ENCODE results near the gene PRKCH. TPM values are rescaled to one million over a fixed set of nuclear protein-coding genes. Genes with fewer than 3 reads are reported as not detected.

The PRKCH gene
- total RNA-seq, 1 experiment from 2014 or later, result 5.2 TPM

GRCh38 chr14:61417883-61418455 lies 96.6 kb downstream of the PRKCH start:
- no peak overlapping the region for H3K27ac ChIP-seq (ENCODE audit: insufficient read length, low read depth, low read length)
- Mint-ChIP-seq H3K4me1 (peaks cover 7 to 11% of the 10 kb centered on the region in 2 experiments), H3K4me3 (no peak overlapping the region)

More at GRCh38 chr14:61417883-61418455, 96.6 kb downstream of the PRKCH start:
- Histone ChIP-seq H3K56ac (ENCODE audit: insufficient read length, low read depth, low read length) (no peak overlapping the region), H4K8ac (replicated peaks; ENCODE audit: insufficient read length, low read depth, low read length) (no peak overlapping the region), H3K4ac (ENCODE audit: low read depth, low read length) (no peak overlapping the region), H2AFZ (ENCODE audit: low read length) (no peak overlapping the region), H2BK20ac (ENCODE audit: low read depth, low read length, poor library complexity, severe bottlenecking) (no peak overlapping the region), H3K14ac (ENCODE audit: insufficient read depth, low read length) (no peak overlapping the region), H2BK5ac (ENCODE audit: insufficient read length, low read length) (no peak overlapping the region), H3K9me3 (ENCODE audit: control insufficient read depth, low read depth, low read length) (no peaks in the 10 kb centered on the region), H2BK15ac (ENCODE audit: low read depth, low read length) (no peak overlapping the region), H3K27me3 (ENCODE audit: insufficient read depth, low read length) (no peaks in the 10 kb centered on the region), H3K18ac (ENCODE audit: insufficient read length, low read depth, low read length) (no peak overlapping the region), H3T11ph (ENCODE audit: low read length) (no peak overlapping the region), H4K91ac (ENCODE audit: insufficient read length, low read depth, low read length) (no peak overlapping the region), H2AK5ac (ENCODE audit: insufficient read length, low read length) (no peak overlapping the region), H2BK12ac (ENCODE audit: insufficient read length, low read depth, low read length) (no peak overlapping the region), H3K23ac (ENCODE audit: insufficient read length, low read depth, low read length) (no peak overlapping the region), H3K9ac (ENCODE audit: extremely low read depth, insufficient read length, low read length) (no peak overlapping the region), H3K4me2 (ENCODE audit: insufficient read depth, insufficient read length, low read length) (no peak overlapping the region), H4K20me1 (ENCODE audit: control insufficient read depth, insufficient read depth, insufficient read length) (peaks cover 2% of the 10 kb centered on the region), H4K5ac (ENCODE audit: insufficient read length, low read depth, low read length) (no peak overlapping the region), H3K4me1 (ENCODE audit: insufficient read depth, low read length) (no peaks in the 10 kb centered on the region), H3K23me2 (ENCODE audit: insufficient read length, low read depth, low read length, poor library complexity, severe bottlenecking) (no peaks in the 10 kb centered on the region), H2BK120ac (ENCODE audit: low read depth, low read length, poor library complexity, severe bottlenecking) (no peak overlapping the region), H3K79me1 (ENCODE audit: insufficient read depth, low read depth, low read length, poor library complexity, severe bottlenecking) (no peaks in the 10 kb centered on the region), H3K79me2 (ENCODE audit: insufficient read depth, low read length) (no peaks in the 10 kb centered on the region)
- no peak overlapping the region for H3K27ac Mint-ChIP-seq
- TF ChIP-seq CTCF (conservative IDR thresholded peaks at IDR 0.05), result no peak
- no peaks in the 10 kb centered on the region for H3K27me3 Mint-ChIP-seq (ENCODE audit: low read depth)
- DNase-seq, result no peak
- no CpG with 5 or more reads among the region's 7 CpGs for WGBS (ENCODE audit: extremely low coverage, insufficient read length, low lambda C conversion rate)
- no peaks in the 10 kb centered on the region for H3K36me3 Mint-ChIP-seq (ENCODE audit: insufficient read depth in 1 of 3, low read depth in 3 of 3)
- H3K9me3 Mint-ChIP-seq, result no peaks in the 10 kb centered on the region
